MM.1S (cell line): Measurements from ENCODE around the gene WDR48.

Experiments used
- DNase-seq: peaks from one replicate; pipeline ENCODE4 v3.0.0-alpha.2; 2015
- H2AFZ ChIP-seq: fragments of 300-600 bp; sonication (generic); 2 replicates; pipeline ENCODE4 v1.6.0; 2016; ENCODE audit warnings: antibody characterized with exemption, low read length
- H3F3A ChIP-seq: fragments of 300-600 bp; sonication (generic); 2 replicates; pipeline ENCODE4 v1.6.1; 2016; ENCODE audit warnings: mild to moderate bottlenecking, antibody characterized with exemption, low read length, moderate library complexity, mixed read lengths; ENCODE audit not compliant: insufficient read depth
- H3K27ac ChIP-seq: fragments of 300-600 bp; sonication (generic); 2 replicates; pipeline ENCODE4 v1.5.1; 2016; ENCODE audit warnings: mild to moderate bottlenecking, low read length
- H3K27me3 ChIP-seq: fragments of 300-600 bp; sonication (generic); replicated peaks from 2 replicates; pipeline ENCODE4 v1.6.0; 2016; ENCODE audit warnings: low read length; ENCODE audit not compliant: insufficient read depth
- H3K36me3 ChIP-seq: fragments of 300-600 bp; sonication (generic); replicated peaks from 2 replicates; pipeline ENCODE4 v1.6.1; 2016; ENCODE audit warnings: mild to moderate bottlenecking, low read length, mixed read lengths; ENCODE audit not compliant: insufficient read depth
- H3K4me1 ChIP-seq: fragments of 300-600 bp; sonication (generic); 2 replicates; pipeline ENCODE4 v1.6.1; 2016; ENCODE audit warnings: low read length, mixed read lengths
- H3K4me2 ChIP-seq: fragments of 300-600 bp; sonication (generic); 2 replicates; pipeline ENCODE4 v1.6.0; 2016; ENCODE audit warnings: low read depth, low read length
- H3K4me3 ChIP-seq: fragments of 300-600 bp; sonication (generic); 2 replicates; pipeline ENCODE4 v1.5.1; 2016; ENCODE audit warnings: low read length, mixed read lengths
- H3K79me2 ChIP-seq: fragments of 300-600 bp; sonication (generic); 2 replicates; pipeline ENCODE4 v1.6.1; 2016; ENCODE audit warnings: mixed run types, low read length, mixed read lengths
- H3K9ac ChIP-seq: fragments of 300-600 bp; sonication (generic); 2 replicates; pipeline ENCODE4 v1.6.1; 2016; ENCODE audit warnings: low read length, mixed read lengths
- H3K9me2 ChIP-seq: fragments of 300-600 bp; sonication (generic); replicated peaks from 2 replicates; pipeline ENCODE4 v1.6.1; 2016; ENCODE audit warnings: mild to moderate bottlenecking, low read length, mixed read lengths; ENCODE audit not compliant: insufficient read depth
- H3K9me3 ChIP-seq: fragments of 300-600 bp; sonication (generic); replicated peaks from 2 replicates; pipeline ENCODE4 v1.6.1; 2016; ENCODE audit warnings: mild to moderate bottlenecking, low read length, mixed read lengths; ENCODE audit not compliant: insufficient read depth
- H4K20me1 ChIP-seq: fragments of 300-600 bp; sonication (generic); 2 replicates; pipeline ENCODE4 v1.6.1; 2016; ENCODE audit warnings: mild to moderate bottlenecking, low read length, moderate library complexity, mixed read lengths; ENCODE audit not compliant: insufficient read depth
- CTCF ChIP-seq: fragments of 300-600 bp; sonication (generic); IDR thresholded peaks from 2 replicates; pipeline ENCODE4 v1.5.1; 2016; ENCODE audit warnings: antibody characterized with exemption, low read length, mixed read lengths
- EZH2 ChIP-seq: fragments of 300-600 bp; sonication (generic); optimal IDR thresholded peaks from 2 replicates; pipeline ENCODE3; 2017; ENCODE audit warnings: low read depth, mild to moderate bottlenecking, antibody characterized with exemption, low read length, mixed read lengths
- EZH2phosphoT487 ChIP-seq: fragments of 300-600 bp; sonication (generic); IDR thresholded peaks from 2 replicates; pipeline ENCODE4 v1.6.1; 2018; ENCODE audit warnings: antibody characterized with exemption, low read length

Gene WDR48

GRCh38 chr3:39112535-39112934 is 60.7 kb downstream of the WDR48 start:
- Histone ChIP-seq H3F3A (peaks cover 12% of the 10 kb centered on the region), H3K27me3 (no peaks in the 10 kb centered on the region), H3K9ac (no peak overlapping the region), H3K79me2 (no peaks in the 10 kb centered on the region), H3K27ac (no peak overlapping the region), H3K9me2 (no peaks in the 10 kb centered on the region), H3K4me2 (no peak overlapping the region), H2AFZ (no peak overlapping the region), H3K4me1 (peaks cover 18% of the 10 kb centered on the region), H3K36me3 (no peaks in the 10 kb centered on the region), H3K4me3 (no peak overlapping the region), H3K9me3 (no peaks in the 10 kb centered on the region), H4K20me1 (no peaks in the 10 kb centered on the region)
- TF ChIP-seq EZH2 = no peak
- no peak for TF ChIP-seq CTCF
- no peak for TF ChIP-seq EZH2phosphoT487
- no peak for DNase-seq

GRCh38 chr3:39113291-39113690 is 61.5 kb downstream of the WDR48 start:
- no peak for TF ChIP-seq CTCF
- no peak for TF ChIP-seq EZH2
- no peak for TF ChIP-seq EZH2phosphoT487
- H3K79me2 ChIP-seq = no peaks in the 10 kb centered on the region
- DNase-seq = no peak

GRCh38 chr3:39114456-39114855 is 62.6 kb downstream of the WDR48 start:
- H2AFZ ChIP-seq = no peak overlapping the region
- no peaks in the 10 kb centered on the region for H3K9me2 ChIP-seq
- peaks cover 5% of the 10 kb centered on the region; the same call in 1 of the 2 replicates for H3F3A ChIP-seq
- no peak overlapping the region for H3K4me2 ChIP-seq
- TF ChIP-seq CTCF (no peak), EZH2 (no peak), EZH2phosphoT487 (no peak)
- H3K9ac ChIP-seq = no peak overlapping the region
- no peaks in the 10 kb centered on the region for H3K79me2 ChIP-seq
- no peaks in the 10 kb centered on the region for H3K36me3 ChIP-seq
- H3K9me3 ChIP-seq = no peaks in the 10 kb centered on the region
- H3K4me3 ChIP-seq = no peak overlapping the region
- H3K27ac ChIP-seq = no peak overlapping the region
- no peaks in the 10 kb centered on the region for H3K27me3 ChIP-seq
- peaks cover 21% of the 10 kb centered on the region for H3K4me1 ChIP-seq
- no peak for DNase-seq
- no peaks in the 10 kb centered on the region for H4K20me1 ChIP-seq

More at GRCh38 chr3:39113291-39113690, 61.5 kb downstream of the WDR48 start:
- H3K27ac ChIP-seq = no peak overlapping the region
- no peaks in the 10 kb centered on the region for H3K36me3 ChIP-seq
- no peaks in the 10 kb centered on the region for H3K9me3 ChIP-seq
- no peaks in the 10 kb centered on the region for H4K20me1 ChIP-seq
- no peak overlapping the region for H3K4me3 ChIP-seq
- no peak overlapping the region for H3K4me2 ChIP-seq
- no peak overlapping the region for H3K9ac ChIP-seq
- H3K4me1 ChIP-seq = peaks cover 21% of the 10 kb centered on the region
- H3F3A ChIP-seq = peaks cover 8% of the 10 kb centered on the region
- H3K27me3 ChIP-seq = no peaks in the 10 kb centered on the region
- H3K9me2 ChIP-seq = no peaks in the 10 kb centered on the region
- no peak overlapping the region for H2AFZ ChIP-seq
